OCI-LY3 (cell line): ENCODE data around the gene KANK4.

Experiments used
- CTCF ChIP-seq: fragments of 200-600, 300-600 bp; sonication (generic); IDR thresholded peaks from 2 replicates; pipeline ENCODE4 v1.5.1; 2014; ENCODE audit warnings: antibody characterized with exemption, low read length, low read depth
- EZH2phosphoT487 ChIP-seq: fragments of 200-600 bp; shearing (Covaris generic); IDR thresholded peaks from 2 replicates; pipeline ENCODE4 v1.6.1; 2018; ENCODE audit warnings: antibody characterized with exemption, mixed run types, low read depth

DNA sequence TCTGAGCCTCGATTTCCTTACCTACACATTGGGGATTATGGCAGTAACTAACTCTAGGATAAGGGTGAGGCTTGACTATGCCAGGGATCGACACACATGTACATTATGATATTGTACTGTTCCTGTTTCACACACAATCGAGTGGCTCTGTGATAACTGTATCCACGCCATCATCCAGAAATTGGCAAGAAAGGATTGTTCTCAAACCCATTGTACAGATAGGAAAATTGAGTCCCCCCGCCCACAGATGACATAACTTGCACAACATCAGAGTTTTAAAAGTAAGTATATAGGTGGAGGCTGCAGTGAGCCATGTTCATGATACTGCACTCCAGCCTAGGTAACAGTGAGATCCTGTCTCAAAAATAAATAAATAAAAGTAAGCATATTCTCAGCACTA lies 3.8 kb downstream of the KANK4 start:
- no peak for TF ChIP-seq CTCF
- TF ChIP-seq EZH2phosphoT487 = no peak
